ENCODE results near the gene FHAD1. TPM values are rescaled to one million over a fixed set of nuclear protein-coding genes. Genes with fewer than 3 reads are reported as not detected.

Gene FHAD1
- total and polyA plus RNA-seq, 11 donors: 0.06 to 1.1 (median 0.12) TPM; not detected in 4

GRCh38 chr1:15352128-15352957 lies 105.3 kb downstream of the FHAD1 start:
- Histone ChIP-seq H3K4me3 (no peak overlapping the region), H3K4me1 (peaks cover 0 to 15% (median 0%) of the 10 kb centered on the region in 12 donors), H3K27me3 (no peaks in the 10 kb centered on the region), H3K27ac (no peak overlapping the region), H3K9me3 (no peaks in the 10 kb centered on the region), H3K36me3 (no peaks in the 10 kb centered on the region)
- intact Hi-C loops (cut with DNase I): no loop called here
- ATAC-seq: peak; percentile 31 to 68 (median 42)
- TF ChIP-seq CTCF (IDR thresholded peaks at IDR 0.05) (no peak), POLR2A (IDR thresholded peaks at IDR 0.05) (no peak)
- no peak for DNase-seq
- WGBS, 4 donors: 72 to 76% (median 74%) methylated on average over 12 of the region's 12 CpGs

DNA sequence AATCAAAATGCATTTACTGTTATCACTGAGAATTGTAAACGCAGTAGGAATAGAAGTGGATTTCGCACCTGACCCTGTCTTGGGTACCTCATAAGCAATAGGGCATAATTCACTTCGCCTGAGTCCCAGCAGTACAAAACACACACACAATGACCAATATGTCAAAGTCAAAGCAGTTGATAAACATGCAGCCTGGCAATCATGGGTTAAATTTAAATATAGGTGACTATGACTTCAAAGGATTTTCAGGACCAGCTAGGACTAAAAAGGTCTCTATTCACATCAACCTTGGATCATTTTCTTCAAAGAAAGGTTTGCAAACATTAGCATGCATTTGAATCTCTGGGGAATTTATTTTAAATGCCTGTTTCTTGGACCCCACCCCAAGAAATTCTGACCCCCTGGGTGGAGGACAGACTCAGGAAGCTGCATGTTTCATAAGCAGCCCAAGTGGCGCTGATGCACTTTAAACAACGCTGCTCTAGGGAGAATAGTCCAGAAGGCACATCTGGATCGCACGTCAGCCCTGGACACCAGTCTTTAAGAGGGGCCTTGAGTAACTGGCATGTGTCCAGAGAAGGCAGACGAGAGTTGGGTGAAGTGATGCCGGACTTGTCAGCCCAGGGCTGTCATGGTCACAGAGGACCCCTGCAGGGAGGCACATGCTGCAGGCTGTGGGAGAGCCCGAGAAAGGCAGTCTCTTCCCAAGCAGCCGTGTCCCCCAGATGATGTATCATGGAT lies 107.0 kb downstream of the FHAD1 start:
- Histone ChIP-seq H3K36me3 (no peaks in the 10 kb centered on the region), H3K27ac (no peak overlapping the region), H3K4me3 (no peak overlapping the region), H3K27me3 (no peaks in the 10 kb centered on the region), H3K9me3 (no peaks in the 10 kb centered on the region), H3K4me1 (peaks cover 0 to 11% (median 0%) of the 10 kb centered on the region in 12 donors)
- intact Hi-C loops (cut with DNase I): no loop called here
- TF ChIP-seq CTCF (IDR thresholded peaks at IDR 0.05) (no peak), POLR2A (IDR thresholded peaks at IDR 0.05) (no peak)
- DNase-seq (peak in 1 of 5 donors; percentile 37), ATAC-seq (no peak)
- WGBS, 4 donors: 61 to 72% (median 66%) methylated on average over 11 of the region's 11 CpGs

DNA sequence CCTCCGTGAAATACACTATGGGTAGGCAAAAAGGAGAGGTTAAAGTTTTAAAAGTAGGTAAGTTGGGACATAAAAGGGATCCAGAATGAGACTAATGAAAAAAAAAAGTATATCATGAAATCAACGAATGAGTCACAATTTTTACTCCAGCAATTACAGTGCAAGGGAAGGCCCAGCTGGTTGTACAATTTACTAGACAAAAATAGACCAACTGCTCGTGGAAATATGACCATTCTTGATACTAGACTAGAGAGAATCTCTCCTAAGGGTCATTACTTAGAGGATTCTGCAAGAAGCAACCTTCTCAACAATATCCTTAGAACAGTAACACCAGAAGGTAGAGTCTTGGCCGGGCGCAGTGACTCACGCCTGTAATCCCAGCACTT lies 107.5 kb downstream of the FHAD1 start:
- Histone ChIP-seq H3K4me3 (no peak overlapping the region), H3K4me1 (peaks cover 0 to 11% (median 0%) of the 10 kb centered on the region in 12 donors), H3K27ac (no peak overlapping the region), H3K9me3 (no peaks in the 10 kb centered on the region), H3K36me3 (no peaks in the 10 kb centered on the region), H3K27me3 (no peaks in the 10 kb centered on the region)
- no peak for DNase-seq
- TF ChIP-seq POLR2A (IDR thresholded peaks at IDR 0.05) (no peak), CTCF (IDR thresholded peaks at IDR 0.05) (no peak)
- intact Hi-C loops (cut with DNase I): no loop called here
- WGBS, 4 donors: 64 to 77% (median 76%) methylated on average over 6 of the region's 6 CpGs
- ATAC-seq: no peak

DNA sequence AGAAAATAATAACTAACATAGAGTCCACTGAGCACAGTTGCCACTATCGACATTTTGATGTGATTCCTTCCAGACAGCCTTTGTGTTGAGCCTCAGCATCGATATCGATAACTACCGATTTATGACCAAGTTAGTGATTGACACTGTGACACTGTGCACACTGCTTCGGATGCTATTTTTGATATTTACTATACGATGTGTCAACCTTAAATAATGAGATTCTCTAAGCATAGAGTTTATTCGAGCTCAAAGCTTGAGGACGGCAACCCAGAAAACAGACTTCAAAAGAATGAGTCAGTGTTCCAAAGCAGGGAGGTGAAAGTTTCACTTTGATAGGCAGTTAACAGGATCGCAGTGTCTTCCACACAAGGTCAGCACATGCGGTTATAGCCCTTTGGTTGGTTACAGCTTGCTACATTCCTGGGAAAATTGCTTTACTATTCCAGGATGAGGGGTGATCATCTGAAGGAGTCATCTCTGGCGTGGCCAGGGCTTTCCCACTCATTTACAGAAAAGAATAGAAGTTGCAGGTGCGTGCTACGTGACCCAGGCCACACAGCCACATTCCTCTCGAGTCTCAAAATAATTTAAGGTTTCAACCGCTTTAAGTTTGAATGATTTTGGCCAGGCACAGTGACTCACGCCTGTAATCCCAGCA lies 109.1 kb downstream of the FHAD1 start:
- no peak overlapping the region for H3K27ac ChIP-seq
- H3K4me3 ChIP-seq: no peak overlapping the region
- DNase-seq (no peak), ATAC-seq (no peak)
- H3K36me3 ChIP-seq: no peaks in the 10 kb centered on the region
- no peak for TF ChIP-seq CTCF (IDR thresholded peaks at IDR 0.05)
- no peak for TF ChIP-seq POLR2A (IDR thresholded peaks at IDR 0.05)
- H3K9me3 ChIP-seq: no peaks in the 10 kb centered on the region
- intact Hi-C loops (cut with DNase I): no loop called here
- WGBS, 4 donors: 90 to 92% (median 91%) methylated on average over 16 of the region's 16 CpGs
- peaks cover 0 to 11% (median 0%) of the 10 kb centered on the region in 12 donors for H3K4me1 ChIP-seq
- H3K27me3 ChIP-seq: no peaks in the 10 kb centered on the region
